CD4-positive, alpha-beta T cell treated with Interleukin-2 at 100 ng/mL for 4 hours (primary cell): ENCODE results near the gene BLOC1S5.
"Not testable (repeated sequence)": the region's sequence is repeated elsewhere in the genome, so short reads cannot be mapped to it uniquely, and the experiment has no call there.

Experiments
- DNase-seq: peaks from one replicate; pipeline ENCODE4 v3.0.0-alpha.2; 2020; ENCODE audit warnings: low spot score

The BLOC1S5 gene

DNA sequence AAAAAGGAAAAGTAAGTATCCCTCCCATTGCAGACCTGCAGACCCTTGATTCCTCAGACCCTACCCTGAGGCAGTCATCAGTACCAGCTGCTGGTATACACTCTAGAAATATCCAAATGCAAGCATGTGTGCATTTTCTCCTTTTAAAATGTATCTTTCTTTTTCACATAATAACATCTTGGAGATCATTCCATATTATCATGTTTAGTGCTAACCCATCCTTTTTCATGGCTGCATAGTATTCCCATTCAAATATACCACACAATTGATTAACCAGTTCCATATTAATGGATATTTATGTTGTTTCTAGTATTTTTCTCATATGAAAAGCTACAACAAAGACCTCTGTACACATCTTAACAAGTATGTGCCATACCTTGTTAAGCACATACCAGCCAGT lies 70.8 kb downstream of the BLOC1S5 start:
- DNase-seq = no peak

DNA sequence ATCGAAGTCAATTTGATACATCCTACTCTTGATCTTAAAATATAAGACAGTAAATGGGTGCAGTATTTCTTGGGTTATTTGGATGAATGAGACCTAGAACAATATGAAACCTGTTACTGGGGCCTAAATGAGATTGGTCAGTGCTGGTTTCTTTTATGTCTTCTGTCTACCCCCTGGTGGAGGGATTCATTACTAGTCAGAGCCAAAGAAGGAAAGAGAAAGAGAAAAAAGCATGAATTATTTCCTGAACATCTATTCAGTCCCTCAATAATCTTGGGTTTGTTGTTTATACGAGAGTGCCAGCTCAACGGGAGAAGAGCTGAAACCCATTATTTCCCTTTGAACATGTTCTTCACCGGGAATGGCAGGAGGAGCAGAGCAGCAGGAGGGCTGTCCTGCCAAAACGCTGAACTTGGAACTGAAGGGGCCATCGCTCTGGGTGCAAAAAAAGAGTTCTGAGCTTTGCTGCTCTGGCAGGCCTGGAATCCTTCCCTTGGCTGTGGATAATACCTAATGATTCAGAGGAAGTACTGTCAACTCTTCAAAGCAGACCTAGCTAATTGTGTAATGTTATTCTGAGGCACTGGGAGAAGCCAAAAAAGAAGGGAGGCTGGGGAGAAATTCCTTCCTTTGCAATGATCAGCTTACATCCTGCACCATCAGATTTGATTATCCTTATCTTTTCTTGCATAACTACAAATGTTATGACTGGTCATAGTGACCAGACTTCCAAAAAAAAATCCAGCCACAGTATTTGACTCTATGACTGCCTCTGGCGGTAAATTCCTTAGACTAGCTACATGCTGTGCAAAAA lies 72.0 kb downstream of the BLOC1S5 start:
- DNase-seq = no peak

DNA sequence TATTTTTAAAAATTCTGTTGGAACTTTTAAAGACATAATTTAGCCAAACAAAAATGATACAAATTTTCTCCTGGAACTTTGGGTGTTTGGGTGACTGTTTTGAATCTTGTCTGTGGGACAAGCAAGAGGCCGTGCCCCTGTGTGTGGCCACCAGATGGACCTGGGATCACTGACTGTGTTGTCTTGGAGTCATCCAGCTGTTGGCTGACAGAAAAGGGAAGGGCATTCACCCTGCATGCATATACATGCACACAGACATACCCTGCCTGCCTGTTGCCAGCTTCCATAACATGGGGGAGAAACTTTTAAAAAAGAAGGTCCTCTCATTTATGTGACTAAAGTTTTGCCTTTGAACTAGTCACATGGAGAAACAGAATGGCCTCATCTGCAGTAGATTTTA lies 72.7 kb downstream of the BLOC1S5 start:
- DNase-seq = no peak

DNA sequence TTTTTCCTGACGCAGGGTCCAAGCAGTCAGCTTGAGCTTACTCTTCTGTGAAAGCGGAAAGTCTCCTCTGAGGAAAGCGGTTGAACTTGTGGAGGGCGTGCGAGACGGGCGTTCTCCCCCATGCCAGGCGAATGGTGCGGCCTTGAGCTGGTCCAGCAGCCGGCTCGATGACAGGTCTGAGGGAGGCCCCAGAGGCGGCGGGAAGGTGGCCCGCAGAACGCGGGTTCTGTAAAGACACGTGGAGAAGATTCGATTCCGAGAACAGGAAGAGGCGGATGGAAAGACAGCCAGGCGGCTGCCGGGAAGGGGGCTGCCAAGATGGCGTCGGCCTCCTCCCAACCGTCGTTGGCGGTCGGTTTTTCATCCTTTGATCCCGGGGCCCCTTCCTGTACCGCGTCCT lies 78.0 kb downstream of the BLOC1S5 start:
- DNase-seq = no peak

DNA sequence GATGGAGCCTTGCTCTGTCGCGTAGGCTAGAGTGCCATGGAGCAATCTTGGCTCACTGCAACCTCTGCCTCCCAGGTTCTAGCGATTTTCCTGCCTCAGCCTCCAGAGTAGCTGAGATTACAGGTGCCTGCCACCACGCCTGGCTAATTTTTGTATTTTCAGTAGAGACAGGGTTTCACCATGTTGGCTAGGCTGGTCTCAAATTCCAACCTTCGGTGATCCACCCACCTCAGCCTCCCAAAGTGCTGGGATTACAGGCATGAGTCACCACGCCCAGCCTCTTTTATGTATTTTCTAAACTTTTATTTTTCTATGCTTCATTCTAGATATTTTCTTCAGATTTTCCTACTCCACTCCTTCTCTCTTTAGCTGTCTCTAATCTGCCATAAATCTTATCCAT lies 80.2 kb downstream of the BLOC1S5 start:
- not testable (repeated sequence) for DNase-seq

DNA sequence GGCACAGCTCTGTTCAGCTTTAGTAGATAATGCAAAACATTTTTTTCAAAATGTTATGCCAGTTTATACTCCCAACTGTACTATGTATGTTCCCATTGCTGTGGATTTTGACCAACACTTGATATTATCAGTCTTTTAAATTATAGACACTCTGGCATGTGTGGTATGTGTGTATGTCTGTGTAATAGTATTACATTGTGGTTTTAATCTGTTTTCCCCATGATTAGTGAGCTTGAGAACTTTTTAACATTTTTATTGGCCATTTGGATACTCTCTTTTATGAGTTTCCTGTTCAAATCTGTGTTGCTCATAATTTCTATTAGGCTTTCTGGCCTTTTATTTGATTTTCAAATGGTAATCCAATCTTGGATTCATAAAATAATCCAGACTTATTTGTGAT lies 84.4 kb downstream of the BLOC1S5 start:
- DNase-seq = no peak

DNA sequence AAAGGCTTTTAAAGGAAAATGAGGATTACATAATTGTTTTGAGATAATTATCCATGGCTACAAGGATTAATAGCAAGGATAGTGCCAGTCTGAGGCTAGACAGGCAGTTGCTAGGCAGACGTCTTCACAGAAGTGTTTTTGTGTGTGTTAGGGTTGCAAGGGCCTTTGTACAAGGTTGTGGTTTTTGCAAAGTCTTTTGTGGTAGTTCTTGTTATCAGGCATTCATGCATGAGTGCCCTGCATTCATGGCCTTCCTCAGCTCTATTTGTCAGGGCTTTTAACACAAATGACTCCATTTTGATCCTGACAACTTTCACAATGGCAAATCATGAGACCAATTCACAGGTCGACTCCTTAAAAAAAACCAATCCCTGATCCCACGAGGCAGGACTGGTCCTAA lies 85.5 kb downstream of the BLOC1S5 start:
- no peak for DNase-seq

DNA sequence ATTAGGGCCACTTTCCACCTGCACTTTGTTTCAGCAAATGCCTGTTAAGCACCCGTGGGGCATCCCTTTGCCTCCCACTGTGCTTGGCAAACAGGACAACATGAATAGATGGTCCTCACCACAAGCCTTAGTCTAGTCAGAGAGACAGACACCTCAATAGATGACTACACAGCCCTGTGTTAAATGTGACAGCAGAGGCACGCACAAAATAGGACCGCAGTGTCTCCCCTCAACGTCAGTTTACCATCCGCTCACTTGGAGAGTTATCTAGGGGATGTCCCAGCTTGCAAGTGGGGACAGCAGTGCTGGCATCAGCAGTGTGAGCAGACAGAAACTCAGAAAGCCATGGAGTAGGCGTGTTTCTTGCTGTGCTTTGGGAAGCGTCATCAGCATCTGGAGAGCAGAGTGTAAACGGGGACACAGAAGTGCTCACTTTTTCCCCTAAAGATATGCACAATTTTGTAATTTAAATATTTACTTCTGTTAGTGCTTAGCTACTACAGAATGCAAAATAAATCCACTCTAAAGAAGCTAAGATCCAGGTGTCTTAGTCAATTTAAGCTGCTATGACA lies 87.6 kb downstream of the BLOC1S5 start:
- DNase-seq = no peak

DNA sequence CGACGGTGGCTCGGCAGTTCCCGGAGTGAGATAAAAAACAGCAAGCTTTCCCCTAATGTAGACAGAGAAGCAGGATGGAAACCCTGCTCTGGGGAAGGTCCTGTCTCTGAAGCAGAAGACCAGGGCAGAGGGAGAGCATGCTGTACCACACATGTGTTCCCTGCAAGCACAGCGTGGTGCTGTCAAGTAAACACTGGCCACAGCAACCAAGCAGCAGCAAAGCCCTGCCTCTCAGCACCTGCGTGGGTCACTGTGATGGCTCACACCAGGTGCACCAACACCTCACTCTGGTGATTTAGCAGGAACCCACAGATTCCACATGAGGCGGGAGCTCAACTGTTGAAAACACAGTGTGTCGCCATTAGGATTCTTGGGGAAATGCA lies 88.4 kb downstream of the BLOC1S5 start:
- DNase-seq = no peak

DNA sequence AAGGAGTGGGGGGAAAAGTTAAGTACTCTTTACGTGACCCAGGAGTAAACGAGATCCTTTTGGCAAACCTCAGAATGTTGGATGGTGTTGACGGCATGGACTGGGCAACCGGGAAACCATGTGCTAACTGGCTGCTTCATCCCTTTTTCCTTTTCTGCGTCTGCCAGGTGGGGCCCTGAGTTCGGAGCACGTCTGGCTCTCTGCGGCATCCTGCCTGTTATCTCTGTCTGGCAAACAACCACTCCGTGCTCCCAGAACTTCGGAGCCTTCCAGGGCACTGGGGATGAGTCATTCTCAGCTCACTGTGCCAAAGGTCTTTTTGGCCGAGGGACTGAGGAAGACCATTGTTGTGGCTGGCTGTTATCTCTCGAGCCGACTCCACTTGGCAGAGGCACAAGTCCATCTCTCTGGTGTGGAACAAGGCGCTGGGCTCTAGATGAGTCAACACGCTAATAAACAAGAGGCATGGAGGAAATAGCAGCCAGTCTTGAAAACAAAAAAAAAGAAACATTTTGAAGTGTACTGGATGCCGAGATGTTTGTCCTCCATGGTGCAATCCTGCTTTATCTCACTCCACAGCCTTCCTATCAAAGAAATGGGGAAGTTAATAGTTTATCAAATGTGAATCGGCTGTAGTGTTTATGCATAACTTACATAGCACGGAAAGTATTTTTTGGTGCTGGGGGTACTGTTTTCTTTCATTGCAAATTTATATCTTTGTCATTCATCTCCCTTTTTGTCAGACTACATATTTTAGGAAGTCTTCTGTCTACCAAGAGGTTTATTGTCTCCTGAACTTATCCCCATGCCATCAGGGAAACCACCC lies 89.0 kb downstream of the BLOC1S5 start:
- DNase-seq = no peak

DNA sequence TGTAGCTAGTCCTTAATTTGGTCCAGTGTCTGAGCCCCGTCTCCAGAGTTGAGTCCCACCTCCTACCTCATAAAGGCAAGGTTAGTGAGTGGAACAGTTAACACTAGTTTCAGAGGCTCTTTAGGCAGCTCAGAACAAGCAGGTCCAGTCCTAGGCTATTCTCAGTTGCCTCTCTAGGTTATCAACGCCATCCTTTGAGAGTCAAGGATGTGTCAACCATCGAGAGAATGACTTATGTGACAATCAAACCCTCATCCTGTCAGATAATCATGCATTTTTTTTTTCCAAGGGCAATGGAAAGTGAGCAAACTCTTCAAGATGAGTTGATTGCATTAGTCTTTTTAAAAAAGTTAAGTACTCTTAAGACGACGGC lies 89.6 kb downstream of the BLOC1S5 start:
- DNase-seq = no peak

DNA sequence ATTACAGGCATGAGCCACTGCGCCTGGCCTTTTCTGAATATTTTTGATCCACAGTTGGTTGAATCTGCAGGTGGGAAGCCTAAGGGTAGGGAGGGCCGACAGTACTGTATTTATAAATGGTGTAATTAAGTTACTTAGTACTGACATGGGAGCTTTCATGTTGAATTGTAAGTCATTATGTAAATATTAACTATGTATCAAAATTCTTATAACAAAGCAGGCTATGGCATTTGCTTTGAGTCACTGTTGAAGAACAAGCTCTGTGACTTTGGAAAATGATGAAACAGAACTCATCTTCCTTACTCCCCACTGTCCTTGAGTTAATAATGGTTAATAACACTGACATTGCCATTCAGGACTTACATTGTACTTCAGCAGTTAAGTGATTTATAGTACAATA lies 90.6 kb downstream of the BLOC1S5 start:
- DNase-seq = no peak

DNA sequence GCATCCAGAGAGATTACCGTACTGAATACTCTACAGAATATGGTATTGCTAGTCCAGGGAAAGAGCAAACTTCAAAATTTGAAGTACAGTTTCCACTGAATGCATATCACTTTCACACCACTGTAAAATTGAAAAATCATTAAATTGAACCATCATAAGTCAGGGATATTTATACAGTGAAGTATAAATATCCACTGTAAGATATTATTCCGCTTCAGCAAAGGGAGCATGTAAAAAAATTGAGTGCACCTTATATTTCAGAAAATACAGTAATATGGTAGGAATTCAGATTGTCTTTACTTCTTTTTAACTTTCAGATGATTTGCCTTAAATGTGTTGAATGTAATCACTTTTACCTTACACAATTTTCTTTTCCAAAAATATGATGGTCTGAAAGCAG lies 92.7 kb downstream of the BLOC1S5 start:
- no peak for DNase-seq

DNA sequence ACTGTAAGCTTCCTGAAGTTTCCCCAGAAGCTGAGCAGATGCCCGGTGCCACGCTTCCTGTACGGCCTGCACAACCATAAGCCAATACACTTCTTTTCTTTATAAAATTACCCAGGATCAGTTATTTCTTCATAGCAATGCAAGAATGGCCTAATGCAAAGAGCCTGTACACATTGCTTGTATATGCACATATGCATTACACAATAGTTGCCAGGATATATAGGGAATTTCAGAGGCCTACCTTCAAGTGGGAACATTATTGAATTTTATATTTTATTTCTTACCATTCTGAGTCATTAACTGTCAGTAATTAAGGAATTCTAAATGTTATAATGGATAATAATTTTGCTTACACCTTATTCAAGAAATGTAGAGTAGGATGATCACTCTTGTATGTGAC lies 93.6 kb downstream of the BLOC1S5 start:
- DNase-seq = no peak
